Putamen (tissue), 1 donor: ENCODE measurements around the gene SEMA4G.

Experiments
- DNase-seq: peaks from one replicate; pipeline ENCODE4 v3.0.0-alpha.2; 2016; ENCODE audit warnings: low spot score

Gene SEMA4G

DNA sequence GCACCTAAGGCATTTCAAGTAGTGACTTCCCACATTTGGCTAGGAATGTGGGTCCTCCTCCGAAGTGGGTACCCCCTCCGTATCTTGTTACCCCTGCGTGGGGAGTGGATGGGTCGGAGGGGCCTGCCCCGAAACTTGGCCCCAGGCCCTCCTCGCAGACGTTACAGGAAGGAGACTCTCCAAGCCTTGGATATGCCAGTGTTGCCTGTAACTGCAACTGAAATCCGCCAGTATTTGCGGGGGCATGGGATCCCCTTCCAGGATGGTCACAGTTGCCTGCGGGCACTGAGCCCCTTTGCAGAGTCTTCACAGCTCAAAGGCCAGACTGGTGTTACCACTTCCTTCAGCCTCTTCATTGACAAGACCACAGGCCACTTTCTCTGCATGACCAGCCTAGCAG is 18.9 kb downstream of the SEMA4G start:
- DNase-seq, result no peak

DNA sequence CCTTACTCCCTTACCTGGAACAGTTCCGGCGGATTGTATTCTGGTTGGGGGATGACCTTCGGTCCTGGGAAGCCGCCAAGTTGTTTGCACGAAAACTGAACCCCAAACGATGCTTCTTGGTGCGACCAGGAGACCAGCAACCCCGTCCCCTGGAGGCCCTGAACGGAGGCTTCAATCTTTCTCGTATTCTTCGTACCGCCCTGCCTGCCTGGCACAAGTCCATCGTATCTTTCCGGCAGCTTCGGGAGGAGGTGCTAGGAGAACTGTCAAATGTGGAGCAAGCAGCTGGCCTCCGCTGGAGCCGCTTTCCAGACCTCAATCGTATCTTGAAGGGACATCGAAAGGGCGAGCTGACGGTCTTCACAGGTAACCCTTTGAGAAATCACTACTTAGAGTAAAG is 19.8 kb downstream of the SEMA4G start:
- DNase-seq, result no peak

DNA sequence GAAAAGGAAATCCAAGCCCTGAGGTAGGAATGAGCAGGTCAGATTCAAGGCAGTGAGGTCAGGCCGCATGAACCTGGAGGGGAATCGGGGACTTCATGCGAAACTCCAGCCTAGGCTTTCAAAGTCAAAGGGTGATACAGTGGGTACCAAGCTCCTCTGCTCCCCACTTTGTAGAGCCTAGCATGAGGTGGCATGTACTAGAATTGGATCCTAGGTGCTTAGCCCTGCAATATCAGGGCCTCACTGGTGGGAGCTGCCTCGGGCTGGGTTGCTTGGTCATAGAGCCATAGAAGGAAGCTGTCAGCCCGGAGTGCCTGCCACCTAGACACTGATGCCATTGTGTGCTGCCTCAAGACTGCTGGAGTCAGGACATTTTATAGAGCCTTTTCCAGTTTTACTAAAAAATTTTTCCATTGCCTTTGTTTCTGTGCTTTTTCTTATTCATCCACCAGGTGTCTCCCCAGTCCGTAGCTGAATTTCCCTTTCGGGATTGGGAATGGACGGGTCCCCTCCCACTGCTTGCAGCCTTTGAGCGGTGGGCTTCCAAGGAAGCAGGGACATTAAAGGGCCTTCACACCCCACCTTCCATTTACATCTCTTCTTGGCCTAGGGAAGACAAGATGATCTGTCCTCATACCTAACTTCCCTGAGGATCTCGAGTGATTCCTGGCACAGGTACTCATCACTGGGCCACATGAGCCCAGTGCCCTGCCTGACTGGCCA is 24.8 kb downstream of the SEMA4G start:
- DNase-seq, result peak; percentile 75

DNA sequence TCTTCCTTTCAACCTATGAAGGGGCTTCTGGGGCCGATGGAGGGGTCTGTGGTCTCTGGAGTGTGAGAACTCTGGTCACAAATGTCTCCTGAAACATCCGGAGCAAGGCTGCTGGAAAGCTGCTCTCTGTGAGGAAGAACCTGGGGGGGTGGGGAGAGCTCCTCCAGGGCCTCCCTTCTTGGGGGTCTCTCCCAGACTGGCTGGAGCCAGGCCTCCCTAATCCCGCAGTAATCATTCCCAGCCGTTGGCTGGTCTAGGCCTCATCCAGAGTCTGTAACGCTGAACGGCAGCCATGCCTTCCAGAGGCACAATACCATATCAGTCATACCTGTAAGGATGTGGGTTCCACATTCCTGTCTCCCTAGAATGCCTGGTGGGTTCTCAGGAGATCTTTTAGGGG is 25.9 kb downstream of the SEMA4G start:
- no peak for DNase-seq

DNA sequence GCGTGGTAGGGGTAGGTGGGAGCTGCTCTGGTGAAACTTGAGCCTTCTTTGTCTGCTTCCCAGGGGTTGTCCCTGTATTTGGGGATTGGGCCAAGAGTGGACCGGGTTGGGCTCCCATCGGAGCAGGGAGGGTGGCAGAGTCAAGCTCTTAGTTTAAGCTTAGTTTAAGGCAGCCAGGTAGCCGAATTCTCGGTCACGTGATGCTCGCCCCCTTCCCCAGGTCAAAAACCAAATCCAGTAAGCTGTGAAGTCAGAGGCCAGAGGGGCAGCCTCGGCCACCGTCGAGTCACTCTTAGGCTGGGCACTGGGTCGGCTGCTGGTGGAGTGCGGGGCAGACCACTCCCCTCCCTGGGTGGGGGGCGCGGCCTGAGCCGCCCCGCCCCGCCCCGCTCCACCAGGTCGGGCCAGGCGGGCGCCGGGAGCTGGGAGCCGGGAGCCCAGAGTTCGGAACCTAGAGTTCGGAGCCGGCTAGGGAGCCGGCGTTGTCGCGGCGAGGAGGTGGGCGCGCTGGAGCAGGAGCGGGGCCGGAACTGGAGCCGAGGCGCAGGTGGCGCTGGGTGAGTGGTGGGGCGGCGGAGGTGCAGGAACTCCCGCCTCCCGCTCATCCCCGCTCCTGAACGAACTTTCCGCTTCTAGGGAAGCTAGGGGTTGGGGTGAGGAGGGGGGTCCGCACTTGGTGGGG is 27.5 kb downstream of the SEMA4G start:
- DNase-seq, result no peak

GRCh38 chr10:100997360-100998182 is 28.3 kb downstream of the SEMA4G start:
- DNase-seq, result peak; percentile 61

DNA sequence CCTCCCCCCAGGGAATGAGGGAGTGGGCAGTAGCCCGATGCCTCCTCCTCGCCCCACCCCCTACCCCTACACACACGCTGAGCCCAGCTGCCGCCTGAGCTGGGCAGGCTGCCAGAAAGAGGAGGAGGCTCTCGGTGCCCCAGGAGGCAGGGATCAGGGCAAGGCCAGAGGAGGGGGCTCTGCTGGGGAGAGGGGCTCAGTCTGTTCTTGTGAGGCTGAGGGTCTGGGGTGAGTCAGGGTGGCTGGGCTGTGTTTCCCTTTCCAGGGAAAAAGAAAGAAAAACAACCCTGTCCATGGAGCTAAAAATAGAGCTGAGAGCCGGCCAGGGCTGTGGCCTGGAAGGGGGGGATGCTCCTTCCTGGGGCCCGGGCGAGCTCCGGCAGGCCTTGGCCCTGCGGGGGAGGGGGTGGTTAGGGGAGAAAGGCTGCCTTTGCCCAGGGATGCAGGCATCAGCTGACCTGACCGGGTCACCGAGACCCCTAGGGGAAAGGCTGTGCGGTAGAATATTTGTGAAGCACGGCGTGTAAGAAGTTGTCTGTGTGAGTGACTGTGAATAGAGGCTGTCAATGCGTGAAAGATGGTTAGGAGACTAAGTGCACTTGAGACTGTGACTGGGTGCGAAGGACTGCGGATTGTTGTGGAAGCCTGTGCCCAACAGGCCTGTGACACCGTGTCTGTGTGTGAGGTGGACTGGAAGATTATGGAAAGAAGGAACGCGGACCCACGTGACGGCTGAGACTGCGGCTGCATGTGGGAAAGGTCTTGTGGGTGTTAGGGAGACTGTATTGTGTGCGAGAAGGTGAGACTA is 29.1 kb downstream of the SEMA4G start:
- DNase-seq, result peak; percentile 96

DNA sequence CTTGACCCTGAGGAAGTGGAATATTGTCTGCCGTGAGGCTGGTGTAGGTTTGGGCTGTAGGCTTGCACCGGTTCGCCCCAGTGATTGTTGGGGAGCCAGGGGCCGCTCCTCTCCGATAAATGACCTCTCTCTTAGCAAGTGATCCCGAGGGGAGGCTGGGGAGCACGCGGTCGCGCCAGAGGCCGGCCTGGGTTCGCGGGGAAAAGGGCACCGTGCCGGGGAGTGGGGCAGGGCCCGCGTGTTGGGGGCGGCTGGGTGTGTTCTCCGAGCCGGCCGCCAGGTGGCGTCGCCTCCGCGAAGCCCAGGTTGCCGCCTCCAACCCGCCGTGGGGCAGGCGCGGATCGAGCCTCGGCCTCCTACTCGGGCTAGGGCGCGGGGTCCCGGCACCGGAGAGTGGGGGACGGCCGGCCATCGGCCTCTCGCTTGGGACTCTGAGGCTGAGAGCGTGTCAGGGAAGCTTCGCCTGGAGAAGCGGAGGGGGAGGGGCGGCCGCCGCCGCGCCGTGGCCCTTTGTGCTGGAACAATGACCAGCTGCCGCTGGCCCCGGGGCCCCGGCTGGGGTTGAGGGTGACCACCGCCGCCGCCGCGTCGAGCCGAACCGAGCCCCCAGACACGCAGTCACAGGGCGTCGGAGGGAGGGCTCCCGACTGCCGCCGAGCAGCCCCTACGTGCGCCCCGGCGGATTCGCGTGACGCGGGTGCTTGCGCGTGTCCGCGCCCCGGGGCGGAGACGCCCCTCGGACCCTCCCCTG is 29.9 kb downstream of the SEMA4G start:
- peak; percentile 88 for DNase-seq

GRCh38 chr10:100999742-101000126 is 30.4 kb downstream of the SEMA4G start, which contains the start of gene LZTS2:
TSS of gene LZTS2 (plus strand) at chr10:100999808. CDS start at chr10:101002539, 2,731 bp downstream.
- no peak for DNase-seq

- no peak for DNase-seq
These were observed 31.0 kb downstream of the SEMA4G start for GRCh38 chr10:101000127-101000914.

DNA sequence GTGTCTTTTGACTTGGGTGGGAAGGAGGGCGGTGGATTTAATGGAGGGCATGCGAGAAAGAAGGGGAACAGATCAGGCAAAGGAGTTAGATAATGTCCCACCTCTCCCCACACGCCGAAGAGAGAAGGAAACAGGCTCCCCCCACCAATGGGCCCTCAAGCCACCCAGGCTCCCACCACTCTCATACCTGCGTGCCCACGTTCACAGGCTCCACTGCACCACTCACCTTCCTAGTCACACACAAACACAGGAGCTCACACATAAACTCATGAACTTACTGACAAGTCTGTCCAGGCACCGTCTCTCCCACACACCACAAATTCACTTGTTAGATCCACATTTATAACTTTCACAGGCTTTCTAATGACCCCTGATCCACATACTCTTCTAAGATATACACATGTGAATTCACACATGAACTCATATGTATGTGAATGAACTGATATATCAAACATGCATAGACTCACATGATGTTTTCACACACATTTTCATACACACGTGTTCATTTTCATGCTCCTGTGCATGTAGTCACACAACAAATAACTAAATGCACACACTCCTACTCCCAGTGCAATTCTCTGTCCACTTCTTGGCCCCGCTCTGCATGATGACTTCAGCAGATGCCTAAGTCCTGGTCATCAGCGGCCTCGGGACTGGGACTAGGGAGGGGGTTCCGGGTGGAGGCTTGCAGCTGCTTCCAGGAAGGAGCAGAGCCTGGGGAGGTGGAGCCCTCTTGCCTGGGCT is 31.8 kb downstream of the SEMA4G start:
- peak; percentile 86 for DNase-seq

DNA sequence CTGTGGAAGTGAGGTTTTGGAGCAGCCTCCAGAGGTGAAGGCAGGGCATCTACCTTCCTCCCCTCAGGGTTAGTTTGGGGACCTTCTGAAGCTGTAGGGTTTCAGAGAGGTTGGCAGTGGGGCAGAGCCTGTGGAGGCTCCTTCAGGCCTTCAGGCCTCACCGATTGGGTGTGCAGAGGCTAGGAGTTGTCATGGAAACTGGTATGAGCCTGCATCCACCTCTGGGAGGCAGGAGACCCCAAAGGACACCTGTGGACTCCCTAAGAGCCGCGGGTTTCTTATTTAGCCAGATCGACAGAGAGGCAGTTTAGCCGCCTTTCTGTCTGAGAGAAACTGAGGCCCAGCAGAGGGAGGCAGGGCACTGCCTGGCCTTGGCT is 32.3 kb downstream of the SEMA4G start:
- DNase-seq, result no peak

GRCh38 chr10:101002456-101002855 is 33.2 kb downstream of the SEMA4G start:
- no peak for DNase-seq

GRCh38 chr10:101003639-101004206 is 34.4 kb downstream of the SEMA4G start:
- no peak for DNase-seq

- no peak for DNase-seq
These were observed 36.1 kb downstream of the SEMA4G start for GRCh38 chr10:101005361-101005760.

- DNase-seq, result no peak
These were observed 36.7 kb downstream of the SEMA4G start for GRCh38 chr10:101005869-101006567.

DNA sequence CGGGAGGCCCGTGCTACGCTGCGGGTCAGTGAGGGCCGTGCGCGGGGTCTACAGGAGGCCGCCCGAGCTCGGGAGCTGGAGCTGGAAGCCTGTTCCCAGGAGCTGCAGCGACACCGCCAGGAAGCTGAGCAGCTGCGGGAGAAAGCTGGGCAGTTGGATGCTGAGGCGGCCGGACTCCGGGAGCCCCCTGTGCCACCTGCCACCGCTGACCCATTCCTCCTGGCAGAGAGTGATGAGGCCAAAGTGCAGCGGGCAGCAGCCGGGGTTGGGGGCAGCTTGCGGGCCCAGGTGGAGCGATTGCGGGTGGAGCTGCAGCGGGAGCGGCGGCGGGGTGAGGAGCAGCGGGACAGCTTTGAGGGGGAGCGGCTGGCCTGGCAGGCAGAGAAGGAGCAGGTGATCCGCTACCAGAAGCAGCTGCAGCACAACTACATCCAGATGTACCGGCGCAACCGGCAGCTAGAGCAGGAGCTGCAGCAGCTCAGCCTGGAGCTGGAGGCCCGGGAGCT is 37.3 kb downstream of the SEMA4G start:
- DNase-seq, result no peak

DNA sequence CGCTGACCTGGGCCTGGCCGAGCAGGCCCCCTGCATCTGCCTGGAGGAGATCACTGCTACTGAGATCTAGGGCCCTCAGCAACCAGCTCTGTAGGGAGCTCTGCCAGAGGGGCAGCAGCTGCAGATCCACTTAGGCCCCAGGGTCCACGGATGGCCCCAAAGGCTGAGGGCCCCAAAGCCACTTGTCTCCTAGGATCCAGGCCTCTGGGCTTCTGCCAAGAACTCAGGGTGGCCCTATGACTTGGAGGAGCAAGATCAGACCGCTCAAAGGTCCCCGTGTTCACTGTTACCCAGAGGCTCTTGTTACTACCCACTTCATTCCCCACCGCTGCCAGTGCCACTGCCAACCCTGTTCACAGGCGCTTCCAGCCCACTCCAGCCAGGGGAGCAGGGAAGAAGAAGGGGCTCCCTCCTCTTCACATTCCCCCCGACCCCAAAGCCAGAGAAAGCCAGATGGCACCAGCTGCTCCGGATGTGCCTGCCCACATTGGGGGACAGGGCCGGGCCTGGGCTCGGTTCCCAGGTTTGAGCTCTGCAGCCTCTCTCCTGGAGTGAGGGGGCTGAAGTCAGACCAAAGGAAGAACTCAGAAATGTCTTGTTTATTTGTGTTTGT is 37.9 kb downstream of the SEMA4G start:
- no peak for DNase-seq
